Liver (tissue), 9 donors: ENCODE measurements around the gene DHX57. TPM values are rescaled to one million over a fixed set of nuclear protein-coding genes. Genes with fewer than 3 reads are reported as not detected.

Source experiments
- DNase-seq: peaks from one replicate; pipeline ENCODE4 v3.0.0-alpha.2; 2017; ENCODE audit warnings: low spot score
- H3K27ac ChIP-seq, 2 donors: one replicate each; pipeline ENCODE4 v1.7.0; 2013; ENCODE audit warnings: inconsistent platforms in 2 of 2, low read length in 2 of 2, control low read depth in 1 of 2, low read depth in 1 of 2, mild to moderate bottlenecking in 1 of 2
- H3K27me3 ChIP-seq, 4 donors: one replicate each; pipeline versions ENCODE4 v1.6.1 to v1.7.0; 2013; ENCODE audit warnings: low read length in 3 of 4, inconsistent platforms in 1 of 4, mild to moderate bottlenecking in 1 of 4, moderate library complexity in 1 of 4; ENCODE audit not compliant: control insufficient read depth in 4 of 4, insufficient read depth in 4 of 4
- H3K36me3 ChIP-seq, 4 donors: one replicate each; pipeline versions ENCODE4 v1.6.1 to v1.7.0; 2013; ENCODE audit warnings: low read length in 3 of 4, mild to moderate bottlenecking in 3 of 4, low read depth in 1 of 4, moderate library complexity in 1 of 4; ENCODE audit not compliant: control insufficient read depth in 4 of 4, insufficient read depth in 3 of 4
- H3K4me1 ChIP-seq, 4 donors: one replicate each; pipeline versions ENCODE4 v1.6.1 to v1.7.0; 2013; ENCODE audit warnings: low read length in 3 of 4, mild to moderate bottlenecking in 3 of 4, moderate library complexity in 1 of 4; ENCODE audit not compliant: control insufficient read depth in 4 of 4, insufficient read depth in 4 of 4
- H3K4me3 ChIP-seq, 3 donors: one replicate each; pipeline versions ENCODE4 v1.6.1 to v1.7.0; 2013; ENCODE audit warnings: low read length in 3 of 3, control low read depth in 1 of 3, low read depth in 1 of 3, mild to moderate bottlenecking in 1 of 3
- H3K9ac ChIP-seq, 2 donors: one replicate each; pipeline ENCODE4 v1.7.0; 2013; ENCODE audit warnings: low read length in 2 of 2, mild to moderate bottlenecking in 2 of 2, moderate library complexity in 2 of 2, control low read depth in 1 of 2, low read depth in 1 of 2
- H3K9me3 ChIP-seq, 4 donors: one replicate each; pipeline versions ENCODE4 v1.6.1 to v1.7.0; 2013; ENCODE audit warnings: low read length in 3 of 4; ENCODE audit not compliant: control insufficient read depth in 4 of 4
- EGR1 ChIP-seq, 2 donors: IDR thresholded peaks; 2 replicates each; pipeline ENCODE4 v1.6.1; 2016 to 2018; ENCODE audit warnings: antibody characterized with exemption in 2 of 2, low read depth in 2 of 2
- FOXA1 ChIP-seq: IDR thresholded peaks from 2 replicates; pipeline ENCODE4 v1.6.1; 2016; ENCODE audit warnings: antibody characterized with exemption
- FOXA2 ChIP-seq: IDR thresholded peaks from 2 replicates; pipeline ENCODE4 v1.6.1; 2016; ENCODE audit warnings: antibody characterized with exemption
- GABPA ChIP-seq, 2 donors: IDR thresholded peaks in 1 of 2; conservative IDR thresholded peaks in 1 of 2; 2 replicates each; pipeline ENCODE4 v1.6.1; 2016; ENCODE audit warnings: antibody characterized with exemption in 2 of 2, mild to moderate bottlenecking in 1 of 2, moderate library complexity in 1 of 2
- HNF4A ChIP-seq, 2 donors: conservative IDR thresholded peaks; 2 replicates each; pipeline ENCODE4 v1.6.1; 2016; ENCODE audit warnings: antibody characterized with exemption in 2 of 2, mild to moderate bottlenecking in 2 of 2
- JUND ChIP-seq, 2 donors: IDR thresholded peaks; 2 replicates each; pipeline ENCODE4 v1.6.1; 2016; ENCODE audit warnings: antibody characterized with exemption in 2 of 2
- MAX ChIP-seq: IDR thresholded peaks from 2 replicates; pipeline ENCODE4 v1.6.1; 2016; ENCODE audit warnings: antibody characterized with exemption
- NR2F2 ChIP-seq: IDR thresholded peaks from 2 replicates; pipeline ENCODE4 v1.6.1; 2016; ENCODE audit warnings: antibody characterized with exemption
- RAD21 ChIP-seq, 2 donors: IDR thresholded peaks; 2 replicates each; pipeline ENCODE4 v1.6.1; 2016; ENCODE audit warnings: antibody characterized with exemption in 2 of 2, mild to moderate bottlenecking in 2 of 2
- RXRA ChIP-seq, 2 donors: IDR thresholded peaks; 2 replicates each; pipeline ENCODE4 v1.6.1; 2017 to 2018; ENCODE audit warnings: antibody characterized with exemption in 2 of 2, mild to moderate bottlenecking in 1 of 2
- SP1 ChIP-seq: IDR thresholded peaks from 2 replicates; pipeline ENCODE4 v1.6.1; 2018; ENCODE audit warnings: antibody characterized with exemption, mild to moderate bottlenecking
- YY1 ChIP-seq: IDR thresholded peaks from 2 replicates; pipeline ENCODE4 v1.6.1; 2016; ENCODE audit warnings: antibody characterized with exemption, mild to moderate bottlenecking
- WGBS: extraction: QIAGEN DNeasy Blood & Tissue Kit; methylation state at CpG from one replicate; pipeline ENCODE4 v1.1.7; 2013; 5-methylcytosine and 5-hydroxymethylcytosine counted together
- polyA plus RNA-seq, 2 donors: library from polyadenylated mRNA; stranded (reverse) in 1 of 2; unstranded in 1 of 2; fragments of 200-250 nt in 1 of 2; fragments of >200 nt in 1 of 2; fragmentation: Nextera tagmentation in 1 of 2; extraction: Ambion mirVana in 1 of 2; gene quantifications; one replicate each; pipeline versions ENCODE4 v1.2.1 to v1.2.3, GENCODE V29; 2013 to 2015
- total RNA-seq, 2 donors: library from RNA; depleted of rRNA; stranded (reverse); fragments of >200 nt; gene quantifications; one replicate each; pipeline ENCODE4 v1.2.3, GENCODE V29; 2014
- TF ChIP-seq, protein P1 (sequence below): fragments of 150-350 bp; IDR thresholded peaks from 2 replicates; pipeline ENCODE4 v1.5.1; 2017; ENCODE audit warnings: improper control_type of control experiment, low read depth, low read length; ENCODE audit not compliant: missing input control
- TF ChIP-seq, protein P2 (sequence below): IDR thresholded peaks from 2 replicates; pipeline ENCODE4 v1.6.1; 2016; ENCODE audit warnings: antibody characterized with exemption
- TF ChIP-seq, protein P3 (sequence below): IDR thresholded peaks from 2 replicates; pipeline ENCODE4 v1.6.1; 2016; ENCODE audit warnings: antibody characterized with exemption
- TF ChIP-seq, protein P4 (sequence below): IDR thresholded peaks from 2 replicates; pipeline ENCODE4 v1.6.1; 2016; ENCODE audit warnings: antibody characterized with exemption, mild to moderate bottlenecking
- donor health status: healthy.
- donor health status: healthy.
- donor health status: healthy.
- donor health status: healthy.
- donor health status: healthy.

The DHX57 gene
- total and polyA plus RNA-seq, 4 donors = 2.8 to 8.7 (median 5.4) TPM

DNA sequence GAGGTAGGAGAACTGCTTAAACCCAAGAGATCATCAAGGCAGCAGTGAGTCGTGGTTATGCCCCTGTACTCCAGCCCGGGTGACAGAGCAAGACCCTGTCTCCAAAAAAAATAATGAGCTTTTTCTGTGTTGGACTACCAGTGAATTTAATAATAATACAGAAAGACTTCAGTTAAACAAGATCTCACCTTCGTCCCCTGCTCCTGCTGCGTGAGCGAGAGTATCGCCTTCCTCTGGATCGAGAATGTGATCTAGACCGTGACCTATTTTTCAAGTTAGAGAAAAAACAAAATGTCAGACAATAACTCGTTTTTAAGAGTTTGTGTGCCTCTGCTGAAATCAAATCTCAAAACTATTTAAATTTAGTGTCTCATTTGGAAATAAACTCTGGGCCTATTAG is 127.3 kb downstream of the DHX57 start:
- H3K4me3 ChIP-seq = no peak overlapping the region
- peaks cover 4 to 65% (median 55%) of the 10 kb centered on the region in 4 donors for H3K4me1 ChIP-seq

More for the DNA sequence above, 127.3 kb downstream of the DHX57 start:
- DNase-seq = no peak
- TF ChIP-seq NR2F2 (no peak), EGR1 (IDR thresholded peaks at IDR 0.05; ENCODE audit: low read depth in 2 of 2) (no peak), RXRA (IDR thresholded peaks at IDR 0.05) (no peak), JUND (IDR thresholded peaks at IDR 0.05) (no peak), YY1 (no peak), SP1 (no peak), HNF4A (conservative IDR thresholded peaks at IDR 0.05) (no peak), MAX (no peak), FOXA1 (no peak), FOXA2 (no peak), GABPA (IDR thresholded peaks at IDR 0.05 in 1 of 2, conservative IDR thresholded peaks at IDR 0.05 in 1 of 2) (no peak), RAD21 (IDR thresholded peaks at IDR 0.05) (no peak)
- TF ChIP-seq, protein P1, sequence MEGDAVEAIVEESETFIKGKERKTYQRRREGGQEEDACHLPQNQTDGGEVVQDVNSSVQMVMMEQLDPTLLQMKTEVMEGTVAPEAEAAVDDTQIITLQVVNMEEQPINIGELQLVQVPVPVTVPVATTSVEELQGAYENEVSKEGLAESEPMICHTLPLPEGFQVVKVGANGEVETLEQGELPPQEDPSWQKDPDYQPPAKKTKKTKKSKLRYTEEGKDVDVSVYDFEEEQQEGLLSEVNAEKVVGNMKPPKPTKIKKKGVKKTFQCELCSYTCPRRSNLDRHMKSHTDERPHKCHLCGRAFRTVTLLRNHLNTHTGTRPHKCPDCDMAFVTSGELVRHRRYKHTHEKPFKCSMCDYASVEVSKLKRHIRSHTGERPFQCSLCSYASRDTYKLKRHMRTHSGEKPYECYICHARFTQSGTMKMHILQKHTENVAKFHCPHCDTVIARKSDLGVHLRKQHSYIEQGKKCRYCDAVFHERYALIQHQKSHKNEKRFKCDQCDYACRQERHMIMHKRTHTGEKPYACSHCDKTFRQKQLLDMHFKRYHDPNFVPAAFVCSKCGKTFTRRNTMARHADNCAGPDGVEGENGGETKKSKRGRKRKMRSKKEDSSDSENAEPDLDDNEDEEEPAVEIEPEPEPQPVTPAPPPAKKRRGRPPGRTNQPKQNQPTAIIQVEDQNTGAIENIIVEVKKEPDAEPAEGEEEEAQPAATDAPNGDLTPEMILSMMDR = no peak
- TF ChIP-seq, protein P2, sequence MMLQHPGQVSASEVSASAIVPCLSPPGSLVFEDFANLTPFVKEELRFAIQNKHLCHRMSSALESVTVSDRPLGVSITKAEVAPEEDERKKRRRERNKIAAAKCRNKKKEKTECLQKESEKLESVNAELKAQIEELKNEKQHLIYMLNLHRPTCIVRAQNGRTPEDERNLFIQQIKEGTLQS = no peak
- TF ChIP-seq, protein P3, sequence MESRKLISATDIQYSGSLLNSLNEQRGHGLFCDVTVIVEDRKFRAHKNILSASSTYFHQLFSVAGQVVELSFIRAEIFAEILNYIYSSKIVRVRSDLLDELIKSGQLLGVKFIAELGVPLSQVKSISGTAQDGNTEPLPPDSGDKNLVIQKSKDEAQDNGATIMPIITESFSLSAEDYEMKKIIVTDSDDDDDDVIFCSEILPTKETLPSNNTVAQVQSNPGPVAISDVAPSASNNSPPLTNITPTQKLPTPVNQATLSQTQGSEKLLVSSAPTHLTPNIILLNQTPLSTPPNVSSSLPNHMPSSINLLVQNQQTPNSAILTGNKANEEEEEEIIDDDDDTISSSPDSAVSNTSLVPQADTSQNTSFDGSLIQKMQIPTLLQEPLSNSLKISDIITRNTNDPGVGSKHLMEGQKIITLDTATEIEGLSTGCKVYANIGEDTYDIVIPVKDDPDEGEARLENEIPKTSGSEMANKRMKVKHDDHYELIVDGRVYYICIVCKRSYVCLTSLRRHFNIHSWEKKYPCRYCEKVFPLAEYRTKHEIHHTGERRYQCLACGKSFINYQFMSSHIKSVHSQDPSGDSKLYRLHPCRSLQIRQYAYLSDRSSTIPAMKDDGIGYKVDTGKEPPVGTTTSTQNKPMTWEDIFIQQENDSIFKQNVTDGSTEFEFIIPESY = no peak
- TF ChIP-seq, protein P4, sequence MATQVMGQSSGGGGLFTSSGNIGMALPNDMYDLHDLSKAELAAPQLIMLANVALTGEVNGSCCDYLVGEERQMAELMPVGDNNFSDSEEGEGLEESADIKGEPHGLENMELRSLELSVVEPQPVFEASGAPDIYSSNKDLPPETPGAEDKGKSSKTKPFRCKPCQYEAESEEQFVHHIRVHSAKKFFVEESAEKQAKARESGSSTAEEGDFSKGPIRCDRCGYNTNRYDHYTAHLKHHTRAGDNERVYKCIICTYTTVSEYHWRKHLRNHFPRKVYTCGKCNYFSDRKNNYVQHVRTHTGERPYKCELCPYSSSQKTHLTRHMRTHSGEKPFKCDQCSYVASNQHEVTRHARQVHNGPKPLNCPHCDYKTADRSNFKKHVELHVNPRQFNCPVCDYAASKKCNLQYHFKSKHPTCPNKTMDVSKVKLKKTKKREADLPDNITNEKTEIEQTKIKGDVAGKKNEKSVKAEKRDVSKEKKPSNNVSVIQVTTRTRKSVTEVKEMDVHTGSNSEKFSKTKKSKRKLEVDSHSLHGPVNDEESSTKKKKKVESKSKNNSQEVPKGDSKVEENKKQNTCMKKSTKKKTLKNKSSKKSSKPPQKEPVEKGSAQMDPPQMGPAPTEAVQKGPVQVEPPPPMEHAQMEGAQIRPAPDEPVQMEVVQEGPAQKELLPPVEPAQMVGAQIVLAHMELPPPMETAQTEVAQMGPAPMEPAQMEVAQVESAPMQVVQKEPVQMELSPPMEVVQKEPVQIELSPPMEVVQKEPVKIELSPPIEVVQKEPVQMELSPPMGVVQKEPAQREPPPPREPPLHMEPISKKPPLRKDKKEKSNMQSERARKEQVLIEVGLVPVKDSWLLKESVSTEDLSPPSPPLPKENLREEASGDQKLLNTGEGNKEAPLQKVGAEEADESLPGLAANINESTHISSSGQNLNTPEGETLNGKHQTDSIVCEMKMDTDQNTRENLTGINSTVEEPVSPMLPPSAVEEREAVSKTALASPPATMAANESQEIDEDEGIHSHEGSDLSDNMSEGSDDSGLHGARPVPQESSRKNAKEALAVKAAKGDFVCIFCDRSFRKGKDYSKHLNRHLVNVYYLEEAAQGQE = no peak
- no peak overlapping the region for H3K27ac ChIP-seq
- H3K27me3 ChIP-seq = no peaks in the 10 kb centered on the region
- no peak overlapping the region for H3K9ac ChIP-seq
- WGBS = 85% methylated on average over 9 of the region's 9 CpGs
- peaks cover 7 to 58% (median 51%) of the 10 kb centered on the region in 4 donors for H3K36me3 ChIP-seq
- H3K9me3 ChIP-seq = no peaks in the 10 kb centered on the region
